SK-N-SH treated with all-trans-retinoic acid at 6 μM for 48 hours (cell line): ENCODE results near the gene HS3ST2.

Experiments used
- ATAC-seq: fragments of 200-7000 bp; cut with Tn5 transposase; 3 replicates; pipeline ENCODE4 v1.9.1; 2020; ENCODE audit warnings: mild to moderate bottlenecking, moderate library complexity
- ARNTL ChIP-seq: fragments of 450-650 bp; formaldehyde crosslinking; IDR thresholded peaks from 2 replicates; pipeline ENCODE4 v1.5.0; 2020; ENCODE audit warnings: low read depth, mild to moderate bottlenecking, moderate library complexity, borderline replicate concordance
- BACH2 ChIP-seq: fragments of 250-450 bp; sonication (Bioruptor Pico); IDR thresholded peaks from 2 replicates; pipeline ENCODE4 v1.9.0; 2021; ENCODE audit warnings: mild to moderate bottlenecking, borderline replicate concordance
- CSDC2 ChIP-seq: fragments of 250-450 bp; sonication (Bioruptor Pico); IDR thresholded peaks from 2 replicates; pipeline ENCODE4 v1.5.0; 2020; ENCODE audit warnings: mild to moderate bottlenecking, moderate library complexity
- ESRRG ChIP-seq: fragments of 250-450 bp; sonication (Bioruptor Pico); IDR thresholded peaks from 2 replicates; pipeline ENCODE4 v1.6.1; 2021; ENCODE audit warnings: mild to moderate bottlenecking
- GLIS3 ChIP-seq: fragments of 250-450 bp; sonication (Bioruptor Pico); IDR thresholded peaks from 2 replicates; pipeline ENCODE4 v1.5.0; 2020; ENCODE audit warnings: mild to moderate bottlenecking, moderate library complexity
- ISL1 ChIP-seq: fragments of 250-450 bp; sonication (Bioruptor Pico); IDR thresholded peaks from 2 replicates; pipeline ENCODE4 v2.1.2; 2022; ENCODE audit warnings: mild to moderate bottlenecking, moderate library complexity
- OSR1 ChIP-seq: fragments of 250-450 bp; sonication (Bioruptor Pico); IDR thresholded peaks from 2 replicates; pipeline ENCODE4 v1.8.0; 2022; ENCODE audit warnings: moderate library complexity, mild to moderate bottlenecking, inconsistent platforms
- PPARA ChIP-seq: fragments of 250-450 bp; sonication (Bioruptor Pico); IDR thresholded peaks from 2 replicates; pipeline ENCODE4 v1.5.0; 2020; ENCODE audit warnings: mild to moderate bottlenecking, borderline replicate concordance
- RARB ChIP-seq: fragments of 250-450 bp; sonication (Bioruptor Pico); IDR thresholded peaks from 2 replicates; pipeline ENCODE4 v1.8.0; 2021; ENCODE audit warnings: mild to moderate bottlenecking, moderate library complexity
- SNAI2 ChIP-seq: fragments of 250-450 bp; sonication (Bioruptor Pico); IDR thresholded peaks from 2 replicates; pipeline ENCODE4 v1.5.0; 2020; ENCODE audit warnings: mild to moderate bottlenecking, moderate library complexity
- TCF4 ChIP-seq: fragments of 250-450 bp; sonication (Bioruptor Pico); IDR thresholded peaks from 2 replicates; pipeline ENCODE4 v1.8.0; 2021; ENCODE audit warnings: mild to moderate bottlenecking, moderate library complexity, borderline replicate concordance
- TOX ChIP-seq: fragments of 250-450 bp; sonication (Bioruptor Pico); IDR thresholded peaks from 2 replicates; pipeline ENCODE4 v1.8.0; 2021; ENCODE audit warnings: mild to moderate bottlenecking, moderate library complexity, borderline replicate concordance
- ZC3H10 ChIP-seq: fragments of 250-450 bp; sonication (Bioruptor Pico); IDR thresholded peaks from 2 replicates; pipeline ENCODE4 v1.5.1; 2021; ENCODE audit warnings: mild to moderate bottlenecking, moderate library complexity
- ZFP30 ChIP-seq: fragments of 450-650 bp; formaldehyde crosslinking; IDR thresholded peaks from 2 replicates; pipeline ENCODE4 v1.5.0; 2022; ENCODE audit warnings: mild to moderate bottlenecking, moderate library complexity
- ZNF70 ChIP-seq: fragments of 450-650 bp; formaldehyde crosslinking; IDR thresholded peaks from 2 replicates; pipeline ENCODE4 v1.5.0; 2020; ENCODE audit warnings: mild to moderate bottlenecking, moderate library complexity
- ZNF8 ChIP-seq: fragments of 450-650 bp; formaldehyde crosslinking; IDR thresholded peaks from 2 replicates; pipeline ENCODE4 v1.5.0; 2020; ENCODE audit warnings: mild to moderate bottlenecking, moderate library complexity
- TF ChIP-seq, protein P1 (sequence below): fragments of 250-450 bp; sonication (Bioruptor Pico); IDR thresholded peaks from 2 replicates; pipeline ENCODE4 v1.5.1; 2020; ENCODE audit warnings: low read depth, mild to moderate bottlenecking, moderate library complexity
- TF ChIP-seq, protein P2 (sequence below): fragments of 250-450 bp; sonication (Bioruptor Pico); IDR thresholded peaks from 2 replicates; pipeline ENCODE4 v1.5.1; 2021; ENCODE audit warnings: mild to moderate bottlenecking, moderate library complexity
- TF ChIP-seq, protein P3 (sequence below): fragments of 250-450 bp; sonication (Bioruptor Pico); IDR thresholded peaks from 2 replicates; pipeline ENCODE4 v1.8.0; 2020; ENCODE audit warnings: mild to moderate bottlenecking, moderate library complexity, borderline replicate concordance
- TF ChIP-seq, protein P4 (sequence below): fragments of 250-450 bp; sonication (Bioruptor Pico); IDR thresholded peaks from 2 replicates; pipeline ENCODE4 v1.8.0; 2021; ENCODE audit warnings: low read depth, mild to moderate bottlenecking, moderate library complexity, borderline replicate concordance
- TF ChIP-seq, protein P5 (sequence below): fragments of 250-450 bp; sonication (Bioruptor Pico); IDR thresholded peaks from 2 replicates; pipeline ENCODE4 v1.5.0; 2020; ENCODE audit warnings: mild to moderate bottlenecking, moderate library complexity

Gene HS3ST2

DNA sequence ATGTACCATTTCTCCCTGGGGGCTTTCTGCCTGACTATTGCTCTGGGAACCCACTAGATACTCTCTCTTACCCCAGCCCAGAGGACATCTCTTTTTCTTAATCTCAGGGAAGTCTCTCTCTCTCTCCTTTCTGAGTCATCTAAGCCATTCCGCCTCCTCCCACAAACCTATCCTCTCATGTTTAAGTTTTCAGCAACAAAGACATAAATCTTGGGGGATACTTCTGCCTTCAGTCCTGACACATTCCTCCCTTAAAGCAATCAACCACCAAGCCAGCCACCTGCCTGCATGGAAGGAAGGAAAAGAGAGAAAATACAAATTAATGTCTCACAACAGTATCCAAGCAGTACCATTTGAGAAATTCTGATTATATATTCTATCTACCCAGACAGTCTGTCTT, 128.8 kb downstream of the HS3ST2 start:
- no peak for TF ChIP-seq TCF4
- no peak for TF ChIP-seq SNAI2
- no peak for TF ChIP-seq PPARA
- no peak for TF ChIP-seq CSDC2
- TF ChIP-seq ESRRG: no peak
- no peak for TF ChIP-seq ZNF8 (CRISPR knock-in tag)
- no peak for TF ChIP-seq ARNTL
- TF ChIP-seq ZFP30 (CRISPR knock-in tag): no peak
- ATAC-seq: no peak

DNA sequence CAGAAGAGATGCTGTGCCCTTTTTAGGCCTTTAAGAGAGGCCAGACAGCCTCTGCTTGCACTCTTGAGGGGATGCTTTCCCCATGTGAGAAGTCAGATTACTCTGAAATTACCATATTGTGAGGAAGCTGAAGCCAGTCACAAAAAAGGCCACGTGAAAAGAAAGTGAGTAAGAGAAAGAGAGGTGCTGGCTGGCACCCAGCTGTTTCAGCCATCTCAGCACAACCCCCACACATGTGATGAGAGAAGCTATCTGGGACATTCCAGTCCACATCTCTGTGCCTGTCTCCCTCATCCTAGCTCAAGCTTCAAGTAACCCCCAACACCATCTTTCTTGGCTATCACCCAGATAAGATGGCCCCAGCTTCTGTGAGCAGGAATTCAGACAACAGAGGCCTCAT, 131.4 kb downstream of the HS3ST2 start:
- ATAC-seq: no peak
- TF ChIP-seq ZNF70 (CRISPR knock-in tag): no peak
- TF ChIP-seq, protein P1, sequence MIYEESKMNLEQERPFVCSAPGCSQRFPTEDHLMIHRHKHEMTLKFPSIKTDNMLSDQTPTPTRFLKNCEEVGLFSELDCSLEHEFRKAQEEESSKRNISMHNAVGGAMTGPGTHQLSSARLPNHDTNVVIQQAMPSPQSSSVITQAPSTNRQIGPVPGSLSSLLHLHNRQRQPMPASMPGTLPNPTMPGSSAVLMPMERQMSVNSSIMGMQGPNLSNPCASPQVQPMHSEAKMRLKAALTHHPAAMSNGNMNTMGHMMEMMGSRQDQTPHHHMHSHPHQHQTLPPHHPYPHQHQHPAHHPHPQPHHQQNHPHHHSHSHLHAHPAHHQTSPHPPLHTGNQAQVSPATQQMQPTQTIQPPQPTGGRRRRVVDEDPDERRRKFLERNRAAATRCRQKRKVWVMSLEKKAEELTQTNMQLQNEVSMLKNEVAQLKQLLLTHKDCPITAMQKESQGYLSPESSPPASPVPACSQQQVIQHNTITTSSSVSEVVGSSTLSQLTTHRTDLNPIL (CRISPR knock-in tag): no peak
- TF ChIP-seq, protein P2, sequence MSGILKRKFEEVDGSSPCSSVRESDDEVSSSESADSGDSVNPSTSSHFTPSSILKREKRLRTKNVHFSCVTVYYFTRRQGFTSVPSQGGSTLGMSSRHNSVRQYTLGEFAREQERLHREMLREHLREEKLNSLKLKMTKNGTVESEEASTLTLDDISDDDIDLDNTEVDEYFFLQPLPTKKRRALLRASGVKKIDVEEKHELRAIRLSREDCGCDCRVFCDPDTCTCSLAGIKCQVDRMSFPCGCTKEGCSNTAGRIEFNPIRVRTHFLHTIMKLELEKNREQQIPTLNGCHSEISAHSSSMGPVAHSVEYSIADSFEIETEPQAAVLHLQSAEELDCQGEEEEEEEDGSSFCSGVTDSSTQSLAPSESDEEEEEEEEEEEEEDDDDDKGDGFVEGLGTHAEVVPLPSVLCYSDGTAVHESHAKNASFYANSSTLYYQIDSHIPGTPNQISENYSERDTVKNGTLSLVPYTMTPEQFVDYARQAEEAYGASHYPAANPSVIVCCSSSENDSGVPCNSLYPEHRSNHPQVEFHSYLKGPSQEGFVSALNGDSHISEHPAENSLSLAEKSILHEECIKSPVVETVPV (CRISPR knock-in tag): no peak
- no peak for TF ChIP-seq GLIS3 (CRISPR knock-in tag)
- no peak for TF ChIP-seq SNAI2
- no peak for TF ChIP-seq ESRRG
- no peak for TF ChIP-seq PPARA
- no peak for TF ChIP-seq ZC3H10 (CRISPR knock-in tag)
- TF ChIP-seq, protein P3, sequence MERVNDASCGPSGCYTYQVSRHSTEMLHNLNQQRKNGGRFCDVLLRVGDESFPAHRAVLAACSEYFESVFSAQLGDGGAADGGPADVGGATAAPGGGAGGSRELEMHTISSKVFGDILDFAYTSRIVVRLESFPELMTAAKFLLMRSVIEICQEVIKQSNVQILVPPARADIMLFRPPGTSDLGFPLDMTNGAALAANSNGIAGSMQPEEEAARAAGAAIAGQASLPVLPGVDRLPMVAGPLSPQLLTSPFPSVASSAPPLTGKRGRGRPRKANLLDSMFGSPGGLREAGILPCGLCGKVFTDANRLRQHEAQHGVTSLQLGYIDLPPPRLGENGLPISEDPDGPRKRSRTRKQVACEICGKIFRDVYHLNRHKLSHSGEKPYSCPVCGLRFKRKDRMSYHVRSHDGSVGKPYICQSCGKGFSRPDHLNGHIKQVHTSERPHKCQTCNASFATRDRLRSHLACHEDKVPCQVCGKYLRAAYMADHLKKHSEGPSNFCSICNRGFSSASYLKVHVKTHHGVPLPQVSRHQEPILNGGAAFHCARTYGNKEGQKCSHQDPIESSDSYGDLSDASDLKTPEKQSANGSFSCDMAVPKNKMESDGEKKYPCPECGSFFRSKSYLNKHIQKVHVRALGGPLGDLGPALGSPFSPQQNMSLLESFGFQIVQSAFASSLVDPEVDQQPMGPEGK: no peak
- no peak for TF ChIP-seq TOX (CRISPR knock-in tag)
- no peak for TF ChIP-seq BACH2

DNA sequence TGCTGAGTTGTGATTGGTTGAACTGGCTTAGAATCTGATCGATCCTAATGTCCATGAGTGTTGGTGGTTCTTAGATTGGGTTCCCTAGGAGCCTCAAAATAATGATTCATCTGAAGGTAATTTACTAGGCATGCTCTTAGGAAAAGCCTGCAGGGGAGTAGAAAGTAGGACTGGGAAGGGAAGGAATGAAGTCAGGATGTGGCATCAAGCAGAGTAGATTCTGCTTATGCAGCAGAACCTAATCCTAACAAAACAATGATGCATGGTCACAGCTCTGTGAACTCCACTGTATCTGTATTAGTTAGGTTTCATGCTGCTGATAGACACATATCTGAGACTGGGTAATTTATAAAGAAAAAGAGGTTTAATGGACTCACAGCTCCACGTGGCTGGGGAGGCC, 132.5 kb downstream of the HS3ST2 start:
- TF ChIP-seq TOX (CRISPR knock-in tag): no peak
- TF ChIP-seq SNAI2: no peak
- TF ChIP-seq, protein P3: no peak
- TF ChIP-seq PPARA: no peak
- TF ChIP-seq CSDC2: no peak
- no peak for TF ChIP-seq OSR1 (CRISPR knock-in tag)
- TF ChIP-seq ISL1 (CRISPR knock-in tag): no peak
- TF ChIP-seq, protein P1 (CRISPR knock-in tag): no peak
- no peak for TF ChIP-seq TCF4
- no peak for TF ChIP-seq ZFP30 (CRISPR knock-in tag)
- TF ChIP-seq RARB (CRISPR knock-in tag): no peak
- no peak for TF ChIP-seq ZC3H10 (CRISPR knock-in tag)
- TF ChIP-seq, protein P4, sequence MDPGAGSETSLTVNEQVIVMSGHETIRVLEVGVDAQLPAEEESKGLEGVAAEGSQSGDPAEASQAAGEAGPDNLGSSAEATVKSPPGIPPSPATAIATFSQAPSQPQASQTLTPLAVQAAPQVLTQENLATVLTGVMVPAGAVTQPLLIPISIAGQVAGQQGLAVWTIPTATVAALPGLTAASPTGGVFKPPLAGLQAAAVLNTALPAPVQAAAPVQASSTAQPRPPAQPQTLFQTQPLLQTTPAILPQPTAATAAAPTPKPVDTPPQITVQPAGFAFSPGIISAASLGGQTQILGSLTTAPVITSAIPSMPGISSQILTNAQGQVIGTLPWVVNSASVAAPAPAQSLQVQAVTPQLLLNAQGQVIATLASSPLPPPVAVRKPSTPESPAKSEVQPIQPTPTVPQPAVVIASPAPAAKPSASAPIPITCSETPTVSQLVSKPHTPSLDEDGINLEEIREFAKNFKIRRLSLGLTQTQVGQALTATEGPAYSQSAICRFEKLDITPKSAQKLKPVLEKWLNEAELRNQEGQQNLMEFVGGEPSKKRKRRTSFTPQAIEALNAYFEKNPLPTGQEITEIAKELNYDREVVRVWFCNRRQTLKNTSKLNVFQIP: no peak
- TF ChIP-seq, protein P2 (CRISPR knock-in tag): no peak
- TF ChIP-seq, protein P5, sequence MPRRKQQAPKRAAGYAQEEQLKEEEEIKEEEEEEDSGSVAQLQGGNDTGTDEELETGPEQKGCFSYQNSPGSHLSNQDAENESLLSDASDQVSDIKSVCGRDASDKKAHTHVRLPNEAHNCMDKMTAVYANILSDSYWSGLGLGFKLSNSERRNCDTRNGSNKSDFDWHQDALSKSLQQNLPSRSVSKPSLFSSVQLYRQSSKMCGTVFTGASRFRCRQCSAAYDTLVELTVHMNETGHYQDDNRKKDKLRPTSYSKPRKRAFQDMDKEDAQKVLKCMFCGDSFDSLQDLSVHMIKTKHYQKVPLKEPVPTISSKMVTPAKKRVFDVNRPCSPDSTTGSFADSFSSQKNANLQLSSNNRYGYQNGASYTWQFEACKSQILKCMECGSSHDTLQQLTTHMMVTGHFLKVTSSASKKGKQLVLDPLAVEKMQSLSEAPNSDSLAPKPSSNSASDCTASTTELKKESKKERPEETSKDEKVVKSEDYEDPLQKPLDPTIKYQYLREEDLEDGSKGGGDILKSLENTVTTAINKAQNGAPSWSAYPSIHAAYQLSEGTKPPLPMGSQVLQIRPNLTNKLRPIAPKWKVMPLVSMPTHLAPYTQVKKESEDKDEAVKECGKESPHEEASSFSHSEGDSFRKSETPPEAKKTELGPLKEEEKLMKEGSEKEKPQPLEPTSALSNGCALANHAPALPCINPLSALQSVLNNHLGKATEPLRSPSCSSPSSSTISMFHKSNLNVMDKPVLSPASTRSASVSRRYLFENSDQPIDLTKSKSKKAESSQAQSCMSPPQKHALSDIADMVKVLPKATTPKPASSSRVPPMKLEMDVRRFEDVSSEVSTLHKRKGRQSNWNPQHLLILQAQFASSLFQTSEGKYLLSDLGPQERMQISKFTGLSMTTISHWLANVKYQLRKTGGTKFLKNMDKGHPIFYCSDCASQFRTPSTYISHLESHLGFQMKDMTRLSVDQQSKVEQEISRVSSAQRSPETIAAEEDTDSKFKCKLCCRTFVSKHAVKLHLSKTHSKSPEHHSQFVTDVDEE: no peak
- no peak for TF ChIP-seq ZNF8 (CRISPR knock-in tag)
- no peak for TF ChIP-seq ARNTL
- no peak for TF ChIP-seq BACH2
- ATAC-seq: no peak
